Natural killer cell (primary cell): ENCODE data around the gene COL5A3. TPM values are rescaled to one million over a fixed set of nuclear protein-coding genes. Genes with fewer than 3 reads are reported as not detected.

Source experiments
- ATAC-seq, 3 donors: fragments of 150-1000 bp in 2 of 3; fragments of 200-7000 bp in 1 of 3; cut with Tn5 transposase; 1 replicate in 1 of 3; 2 replicates in 2 of 3; pipeline ENCODE4 v1.10.0; 2021; ENCODE audit warnings: mild to moderate bottlenecking in 2 of 3, moderate library complexity in 2 of 3
- DNase-seq, 2 donors: peaks; one replicate each; pipeline versions ENCODE4 v3.0.0 to v3.0.0-alpha.2; 2013 to 2021; ENCODE audit warnings: mixed read lengths in 1 of 2
- H3K27ac ChIP-seq: one replicate; pipeline ENCODE4 v1.5.1; 2013; ENCODE audit warnings: mild to moderate bottlenecking, low read length
- H3K27me3 ChIP-seq: one replicate; pipeline ENCODE4 v1.6.1; 2013; ENCODE audit warnings: low read length; ENCODE audit not compliant: control insufficient read depth, insufficient read depth
- H3K36me3 ChIP-seq: one replicate; pipeline ENCODE4 v1.6.1; 2013; ENCODE audit warnings: low read length; ENCODE audit not compliant: control insufficient read depth, insufficient read depth
- H3K4me1 ChIP-seq: one replicate; pipeline ENCODE4 v1.6.1; 2013; ENCODE audit warnings: low read length; ENCODE audit not compliant: control insufficient read depth, insufficient read depth
- H3K4me3 ChIP-seq: one replicate; pipeline ENCODE4 v1.5.1; 2013; ENCODE audit warnings: low read length
- H3K9me3 ChIP-seq: one replicate; pipeline ENCODE4 v1.6.1; 2013; ENCODE audit warnings: low read length; ENCODE audit not compliant: control insufficient read depth, insufficient read depth
- H3K27ac Mint-ChIP-seq, 2 donors: one replicate each; pipeline ENCODE4 v1.8.0; 2022; ENCODE audit warnings: mild to moderate bottlenecking in 2 of 2, mixed read lengths in 2 of 2, moderate library complexity in 1 of 2
- H3K27me3 Mint-ChIP-seq, 2 donors: one replicate each; pipeline ENCODE4 v1.8.0; 2022; ENCODE audit warnings: low read depth in 2 of 2, mixed read lengths in 2 of 2
- H3K36me3 Mint-ChIP-seq: one replicate; pipeline ENCODE4 v1.8.0; 2022; ENCODE audit warnings: mixed read lengths
- H3K4me1 Mint-ChIP-seq, 2 donors: one replicate each; pipeline ENCODE4 v1.8.0; 2022; ENCODE audit warnings: mixed read lengths in 2 of 2
- H3K4me3 Mint-ChIP-seq: one replicate; pipeline ENCODE4 v1.8.0; 2022; ENCODE audit warnings: mild to moderate bottlenecking, moderate library complexity, mixed read lengths
- H3K9me3 Mint-ChIP-seq, 2 donors: one replicate each; pipeline ENCODE4 v1.8.0; 2022; ENCODE audit warnings: mixed read lengths in 2 of 2
- WGBS: methylation state at CpG from one replicate; pipeline ENCODE4 v1.1.7; 2013; ENCODE audit warnings: missing lambda C conversion rate; ENCODE audit not compliant: insufficient coverage; 5-methylcytosine and 5-hydroxymethylcytosine counted together
- intact Hi-C: fragments of 100-400 bp; cut with micrococcal nuclease; formaldehyde crosslinking; loops from one replicate; pipeline ENCODE4 v1.14.2; 2022
- total RNA-seq, 4 donors: library from RNA; stranded (reverse); fragments of 120-200 nt in 1 of 4; gene quantifications; one replicate each; pipeline versions ENCODE4 v1.2.3 to v1.2.4, GENCODE V29; 2013 to 2022
- TF ChIP-seq, protein P1 (sequence below): fragments of 200-600 bp; IDR thresholded peaks from one replicate; pipeline ENCODE4 v1.8.0; 2022; ENCODE audit warnings: antibody characterized with exemption

Gene COL5A3
- total RNA-seq, 3 donors from 2014 or later (not counting 1 experiment from before 2014, with no cell fraction given): 0.33 to 6.6 (median 0.63) TPM

DNA sequence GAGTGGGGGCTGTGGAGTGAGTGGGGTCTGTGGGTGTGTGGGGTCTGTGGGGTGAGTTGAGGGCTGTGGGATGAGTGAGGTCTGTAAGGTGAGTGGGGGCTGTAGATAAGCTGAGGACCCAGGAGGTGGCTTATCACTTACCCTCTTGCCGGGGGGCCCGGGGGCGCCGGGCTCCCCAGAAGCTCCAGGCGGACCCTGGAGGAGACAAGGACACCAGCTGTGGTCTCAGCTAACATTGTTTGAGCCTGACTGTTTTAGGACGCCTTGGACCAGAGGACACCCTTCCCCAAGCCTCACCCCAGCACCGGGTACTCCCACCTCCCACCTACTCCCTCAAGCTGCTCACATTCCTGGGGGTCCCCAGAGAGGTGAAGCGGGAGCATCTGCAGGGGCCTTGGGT lies 39.8 kb downstream of the COL5A3 start:
- ATAC-seq: no peak
- TF ChIP-seq, protein P1, sequence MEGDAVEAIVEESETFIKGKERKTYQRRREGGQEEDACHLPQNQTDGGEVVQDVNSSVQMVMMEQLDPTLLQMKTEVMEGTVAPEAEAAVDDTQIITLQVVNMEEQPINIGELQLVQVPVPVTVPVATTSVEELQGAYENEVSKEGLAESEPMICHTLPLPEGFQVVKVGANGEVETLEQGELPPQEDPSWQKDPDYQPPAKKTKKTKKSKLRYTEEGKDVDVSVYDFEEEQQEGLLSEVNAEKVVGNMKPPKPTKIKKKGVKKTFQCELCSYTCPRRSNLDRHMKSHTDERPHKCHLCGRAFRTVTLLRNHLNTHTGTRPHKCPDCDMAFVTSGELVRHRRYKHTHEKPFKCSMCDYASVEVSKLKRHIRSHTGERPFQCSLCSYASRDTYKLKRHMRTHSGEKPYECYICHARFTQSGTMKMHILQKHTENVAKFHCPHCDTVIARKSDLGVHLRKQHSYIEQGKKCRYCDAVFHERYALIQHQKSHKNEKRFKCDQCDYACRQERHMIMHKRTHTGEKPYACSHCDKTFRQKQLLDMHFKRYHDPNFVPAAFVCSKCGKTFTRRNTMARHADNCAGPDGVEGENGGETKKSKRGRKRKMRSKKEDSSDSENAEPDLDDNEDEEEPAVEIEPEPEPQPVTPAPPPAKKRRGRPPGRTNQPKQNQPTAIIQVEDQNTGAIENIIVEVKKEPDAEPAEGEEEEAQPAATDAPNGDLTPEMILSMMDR: no peak
- no peaks in the 10 kb centered on the region for H3K9me3 ChIP-seq
- H3K4me1 ChIP-seq: peaks cover 4% of the 10 kb centered on the region
- intact Hi-C loops: no loop called here
- no peaks in the 10 kb centered on the region for H3K36me3 Mint-ChIP-seq
- peaks cover 9 to 13% of the 10 kb centered on the region in 2 donors for H3K4me1 Mint-ChIP-seq
- no peak overlapping the region for H3K27ac Mint-ChIP-seq
- WGBS: 81% methylated on average over 8 of the region's 8 CpGs
- H3K4me3 ChIP-seq: no peak overlapping the region
- H3K4me3 Mint-ChIP-seq: no peak overlapping the region
- H3K27ac ChIP-seq: no peak overlapping the region
- peaks cover 13 to 27% of the 10 kb centered on the region in 2 donors for H3K27me3 Mint-ChIP-seq
- H3K9me3 Mint-ChIP-seq: no peaks in the 10 kb centered on the region
- H3K27me3 ChIP-seq: no peaks in the 10 kb centered on the region
- DNase-seq: no peak
- H3K36me3 ChIP-seq: no peaks in the 10 kb centered on the region

DNA sequence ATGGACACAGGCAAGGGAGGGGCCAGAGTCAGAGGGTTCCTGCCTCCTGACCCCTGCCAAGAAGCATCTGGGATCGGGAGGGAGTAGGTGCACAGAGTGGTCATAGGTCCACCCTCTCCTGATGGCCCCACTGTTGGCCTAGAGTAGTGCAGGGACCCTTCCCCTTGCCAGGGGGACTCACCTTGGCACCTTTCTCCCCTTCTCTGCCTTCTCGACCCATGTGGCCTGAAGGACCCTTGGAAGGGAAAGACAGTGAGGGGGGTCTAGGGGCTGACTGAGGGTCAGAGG lies 40.7 kb downstream of the COL5A3 start:
- Mint-ChIP-seq H3K27ac (no peak overlapping the region), H3K9me3 (no peaks in the 10 kb centered on the region), H3K36me3 (no peaks in the 10 kb centered on the region), H3K27me3 (peaks cover 13 to 27% of the 10 kb centered on the region in 2 donors), H3K4me1 (peaks cover 9 to 13% of the 10 kb centered on the region in 2 donors), H3K4me3 (no peak overlapping the region)
- no peak overlapping the region for H3K27ac ChIP-seq
- intact Hi-C loops: no loop called here
- H3K9me3 ChIP-seq: no peaks in the 10 kb centered on the region
- H3K4me3 ChIP-seq: no peak overlapping the region
- H3K4me1 ChIP-seq: peaks cover 4% of the 10 kb centered on the region
- DNase-seq: no peak
- TF ChIP-seq, protein P1: no peak
- H3K27me3 ChIP-seq: no peaks in the 10 kb centered on the region
- WGBS: 84% methylated on average over 2 of the region's 2 CpGs
- no peaks in the 10 kb centered on the region for H3K36me3 ChIP-seq
- ATAC-seq: no peak

DNA sequence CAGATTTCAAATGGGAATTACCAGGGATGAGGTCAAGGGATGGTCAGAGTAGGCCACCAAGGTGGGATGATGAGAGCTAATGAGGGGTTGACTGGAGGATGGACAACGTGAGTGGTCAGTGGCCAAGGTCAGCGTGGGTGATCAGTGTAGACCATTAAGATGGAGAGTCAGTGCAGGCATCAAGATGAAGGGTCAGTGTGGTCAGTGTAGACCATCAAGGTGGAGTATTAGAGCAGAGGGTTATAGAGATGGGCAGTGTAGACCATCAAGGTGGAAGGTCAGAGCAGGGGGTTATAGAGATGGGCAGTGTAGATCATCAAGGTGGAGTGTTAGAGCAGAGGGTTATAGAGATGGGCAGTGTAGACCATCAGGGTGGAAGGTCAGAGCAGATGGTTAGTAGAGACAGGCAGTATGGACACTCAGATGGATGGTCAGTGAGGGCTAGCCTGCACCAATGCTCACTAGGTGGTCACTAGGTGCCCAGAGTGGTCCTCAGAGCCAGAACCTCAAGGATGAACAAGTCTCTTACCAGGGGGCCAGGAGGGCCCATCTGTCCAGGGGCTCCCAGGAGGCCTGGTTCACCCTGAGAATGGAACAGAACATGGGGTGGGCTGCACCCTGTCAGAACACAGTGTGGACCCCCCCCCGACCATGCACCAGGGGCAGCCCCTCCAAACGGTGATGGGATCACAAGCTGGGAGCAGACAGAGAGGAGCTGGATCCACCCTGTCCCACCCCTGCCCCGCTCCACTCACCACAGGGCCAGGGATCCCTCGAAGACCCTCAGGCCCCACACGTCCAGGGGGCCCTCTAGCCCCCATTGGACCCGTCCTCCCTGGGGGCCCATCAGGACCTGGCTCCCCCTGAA lies 41.2 kb downstream of the COL5A3 start:
- DNase-seq (no peak), ATAC-seq (peak in 1 of 3 donors; percentile 15)
- H3K27ac ChIP-seq: no peak overlapping the region
- Mint-ChIP-seq H3K36me3 (no peaks in the 10 kb centered on the region), H3K9me3 (no peaks in the 10 kb centered on the region), H3K4me3 (no peak overlapping the region), H3K4me1 (peaks cover 9 to 13% of the 10 kb centered on the region in 2 donors), H3K27me3 (peaks cover 13 to 27% of the 10 kb centered on the region in 2 donors), H3K27ac (no peak overlapping the region)
- intact Hi-C loops: no loop called here
- H3K36me3 ChIP-seq: no peaks in the 10 kb centered on the region
- H3K27me3 ChIP-seq: no peaks in the 10 kb centered on the region
- 81% methylated on average over 8 of the region's 8 CpGs for whole genome bisulfite sequencing
- no peaks in the 10 kb centered on the region for H3K9me3 ChIP-seq
- peaks cover 4% of the 10 kb centered on the region for H3K4me1 ChIP-seq
- TF ChIP-seq, protein P1: no peak
- no peak overlapping the region for H3K4me3 ChIP-seq

DNA sequence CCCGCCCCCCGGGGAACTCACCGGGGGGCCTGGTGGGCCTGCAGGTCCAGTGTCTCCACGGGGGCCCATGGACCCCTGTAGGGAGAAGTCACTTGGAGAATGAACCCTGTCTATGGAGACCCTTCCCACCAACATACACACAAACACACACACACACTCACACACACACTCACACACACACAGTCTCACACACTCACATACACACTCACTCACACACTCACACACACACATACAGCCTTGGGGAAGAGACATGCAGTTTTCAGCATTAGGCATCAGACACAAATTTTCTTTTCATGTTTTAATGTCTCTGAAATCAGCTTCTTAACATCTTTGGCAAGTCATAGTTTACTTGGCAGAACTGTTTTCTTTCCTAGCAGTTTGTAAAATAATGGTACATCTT lies 43.0 kb downstream of the COL5A3 start:
- Histone ChIP-seq H3K4me1 (peaks cover 4% of the 10 kb centered on the region), H3K9me3 (no peaks in the 10 kb centered on the region), H3K27ac (no peak overlapping the region), H3K36me3 (no peaks in the 10 kb centered on the region), H3K27me3 (no peaks in the 10 kb centered on the region), H3K4me3 (no peak overlapping the region)
- 58% methylated on average over 3 of the region's 4 CpGs for WGBS
- H3K27me3 Mint-ChIP-seq: peaks cover 13 to 32% of the 10 kb centered on the region in 2 donors
- H3K4me1 Mint-ChIP-seq: peaks cover 7 to 11% of the 10 kb centered on the region in 2 donors
- ATAC-seq: no peak
- no peak overlapping the region for H3K4me3 Mint-ChIP-seq
- no peak overlapping the region for H3K27ac Mint-ChIP-seq
- no peak for DNase-seq
- TF ChIP-seq, protein P1: no peak
- intact Hi-C loops: no loop called here
- no peaks in the 10 kb centered on the region for H3K9me3 Mint-ChIP-seq
- H3K36me3 Mint-ChIP-seq: no peaks in the 10 kb centered on the region
